Progenitor cell of endocrine pancreas (in vitro differentiated cells): ENCODE results near the gene NADK. TPM values are rescaled to one million over a fixed set of nuclear protein-coding genes. Genes with fewer than 3 reads are reported as not detected.

Experiments
- DNase-seq: peaks from one replicate; pipeline ENCODE4 v3.0.0; 2021; ENCODE audit warnings: low spot score; ENCODE audit not compliant: unreplicated experiment
- H3K27ac Mint-ChIP-seq: 2 replicates; pipeline ENCODE4 v1.8.0; 2021; ENCODE audit warnings: mild to moderate bottlenecking, moderate library complexity, mixed read lengths
- H3K27me3 Mint-ChIP-seq: 2 replicates; pipeline ENCODE4 v1.8.0; 2021; ENCODE audit warnings: mixed read lengths
- H3K36me3 Mint-ChIP-seq: 2 replicates; pipeline ENCODE4 v1.8.0; 2022; ENCODE audit warnings: mixed read lengths; ENCODE audit not compliant: insufficient read depth
- H3K4me1 Mint-ChIP-seq: 2 replicates; pipeline ENCODE4 v1.8.0; 2021; ENCODE audit warnings: low read depth, mixed read lengths
- H3K4me3 Mint-ChIP-seq: 2 replicates; pipeline ENCODE4 v1.8.0; 2021; ENCODE audit warnings: low read depth, mild to moderate bottlenecking, moderate library complexity, mixed read lengths
- H3K9me3 Mint-ChIP-seq: 2 replicates; pipeline ENCODE4 v1.8.0; 2021; ENCODE audit warnings: low read depth, mixed read lengths
- long read RNA-seq: library from polyadenylated mRNA; unstranded; transcript quantifications from one replicate; pipeline ENCODE4 v2.0.0, GENCODE V29; 2020
- total RNA-seq: library from RNA; stranded (reverse); gene quantifications from 2 replicates; pipeline ENCODE4 v1.2.1, GENCODE V29; 2021
- TF ChIP-seq, protein P1 (sequence below): fragments of 200-600 bp; sonication (generic); IDR thresholded peaks from one replicate; pipeline ENCODE4 v1.5.0; 2021; ENCODE audit warnings: antibody characterized with exemption, mild to moderate bottlenecking; ENCODE audit not compliant: unreplicated experiment

NADK gene, protein sequence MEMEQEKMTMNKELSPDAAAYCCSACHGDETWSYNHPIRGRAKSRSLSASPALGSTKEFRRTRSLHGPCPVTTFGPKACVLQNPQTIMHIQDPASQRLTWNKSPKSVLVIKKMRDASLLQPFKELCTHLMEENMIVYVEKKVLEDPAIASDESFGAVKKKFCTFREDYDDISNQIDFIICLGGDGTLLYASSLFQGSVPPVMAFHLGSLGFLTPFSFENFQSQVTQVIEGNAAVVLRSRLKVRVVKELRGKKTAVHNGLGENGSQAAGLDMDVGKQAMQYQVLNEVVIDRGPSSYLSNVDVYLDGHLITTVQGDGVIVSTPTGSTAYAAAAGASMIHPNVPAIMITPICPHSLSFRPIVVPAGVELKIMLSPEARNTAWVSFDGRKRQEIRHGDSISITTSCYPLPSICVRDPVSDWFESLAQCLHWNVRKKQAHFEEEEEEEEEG
- total RNA-seq, result 86.6 and 87.8 TPM in 2 replicates
- long read RNA-seq, partial matches to known transcripts, result 11 of 23 reads
- long read RNA-seq, other reads (novel, unspliced or antisense), result 10 of 23 reads

DNA sequence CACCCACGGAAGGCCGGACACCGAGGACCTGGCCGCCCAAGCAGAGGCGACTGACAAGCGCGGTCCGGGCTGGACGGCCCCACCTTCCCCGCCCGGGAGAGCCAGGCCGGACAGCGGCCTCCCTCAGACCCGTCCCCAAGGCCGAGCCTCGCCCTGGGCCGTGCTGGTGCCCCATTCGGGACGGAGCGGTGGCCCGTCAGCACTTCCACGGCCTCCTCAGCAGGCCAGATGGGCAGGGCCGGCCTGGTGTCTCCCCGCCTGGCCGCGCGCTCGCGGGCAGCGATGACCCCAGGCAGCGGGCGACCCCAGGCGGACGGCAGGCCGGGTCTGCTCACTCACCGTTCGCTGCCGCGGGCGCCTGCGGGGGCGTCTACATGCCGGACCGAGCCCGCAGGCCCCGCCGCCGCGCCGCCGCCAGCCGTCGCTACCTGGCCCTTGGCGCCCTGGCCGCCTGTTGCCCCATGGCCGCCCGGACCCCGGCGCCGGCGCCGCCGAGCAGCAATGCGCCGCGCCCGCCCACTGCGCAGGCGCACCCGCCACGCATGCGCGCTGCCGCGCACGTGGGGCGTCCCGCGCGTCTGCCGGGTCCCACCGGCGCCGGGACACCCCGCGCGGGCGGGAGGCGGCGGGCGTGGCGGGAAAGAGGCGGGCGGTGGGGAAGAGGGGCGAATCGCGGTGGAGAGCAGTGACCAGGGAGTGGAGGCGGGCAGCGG is at the start of gene NADK:
Gene NADK, minus strand, starts transcription at position 521 of the 713 bp plus-strand sequence. CDS start 13,064 bp downstream, outside the sequence.
- H3K4me1 Mint-ChIP-seq, result peaks cover 34% of the 10 kb centered on the region
- peak; percentile 76 for DNase-seq
- no peaks in the 10 kb centered on the region for H3K27me3 Mint-ChIP-seq
- H3K27ac Mint-ChIP-seq, result peak within 1 kb of the TSS; percentile 90
- no peaks in the 10 kb centered on the region for H3K9me3 Mint-ChIP-seq
- TF ChIP-seq, protein P1, sequence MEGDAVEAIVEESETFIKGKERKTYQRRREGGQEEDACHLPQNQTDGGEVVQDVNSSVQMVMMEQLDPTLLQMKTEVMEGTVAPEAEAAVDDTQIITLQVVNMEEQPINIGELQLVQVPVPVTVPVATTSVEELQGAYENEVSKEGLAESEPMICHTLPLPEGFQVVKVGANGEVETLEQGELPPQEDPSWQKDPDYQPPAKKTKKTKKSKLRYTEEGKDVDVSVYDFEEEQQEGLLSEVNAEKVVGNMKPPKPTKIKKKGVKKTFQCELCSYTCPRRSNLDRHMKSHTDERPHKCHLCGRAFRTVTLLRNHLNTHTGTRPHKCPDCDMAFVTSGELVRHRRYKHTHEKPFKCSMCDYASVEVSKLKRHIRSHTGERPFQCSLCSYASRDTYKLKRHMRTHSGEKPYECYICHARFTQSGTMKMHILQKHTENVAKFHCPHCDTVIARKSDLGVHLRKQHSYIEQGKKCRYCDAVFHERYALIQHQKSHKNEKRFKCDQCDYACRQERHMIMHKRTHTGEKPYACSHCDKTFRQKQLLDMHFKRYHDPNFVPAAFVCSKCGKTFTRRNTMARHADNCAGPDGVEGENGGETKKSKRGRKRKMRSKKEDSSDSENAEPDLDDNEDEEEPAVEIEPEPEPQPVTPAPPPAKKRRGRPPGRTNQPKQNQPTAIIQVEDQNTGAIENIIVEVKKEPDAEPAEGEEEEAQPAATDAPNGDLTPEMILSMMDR, result no peak
- H3K4me3 Mint-ChIP-seq, result peak within 1 kb of the TSS; percentile 79
- H3K36me3 Mint-ChIP-seq, result peaks cover 3% of the 10 kb centered on the region

DNA sequence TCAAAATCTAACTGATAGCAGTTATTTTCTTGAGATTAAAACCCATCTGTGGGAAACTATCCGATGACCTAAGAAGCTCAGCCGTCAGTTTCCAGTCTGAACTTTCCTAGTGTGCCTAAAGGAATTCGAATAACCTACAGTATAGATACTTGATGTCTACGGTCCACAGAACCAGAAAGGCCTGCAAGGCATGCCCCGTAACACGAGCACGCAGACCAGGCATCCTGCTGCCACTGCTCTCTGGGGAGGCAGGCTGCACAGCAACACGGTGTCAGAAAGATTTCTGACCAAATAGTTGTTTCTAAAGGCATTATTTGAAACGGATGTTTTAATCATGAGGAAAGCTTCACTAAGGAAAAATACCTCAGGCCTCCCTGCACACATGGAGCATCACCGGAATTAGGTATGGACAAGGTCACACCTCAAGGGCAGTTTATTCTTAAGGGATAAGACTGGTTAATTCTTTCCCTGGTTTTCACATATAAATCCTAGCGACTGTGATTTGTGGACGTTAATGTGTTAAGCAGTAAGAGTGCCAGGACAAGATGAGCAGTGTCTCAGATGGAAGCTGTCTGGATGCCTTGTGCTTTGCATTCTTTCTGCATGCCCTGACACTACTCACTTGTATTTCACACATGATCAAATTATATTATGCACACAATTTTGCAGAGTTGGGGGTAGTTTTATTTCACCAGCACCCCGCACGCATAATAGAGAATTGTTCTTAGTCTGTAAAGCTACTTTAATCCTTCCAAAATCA is 49.0 kb upstream of the NADK start:
- Mint-ChIP-seq H3K27me3 (no peaks in the 10 kb centered on the region), H3K27ac (no peak overlapping the region), H3K36me3 (peaks cover 16% of the 10 kb centered on the region), H3K9me3 (no peaks in the 10 kb centered on the region), H3K4me3 (no peak overlapping the region), H3K4me1 (peaks cover 3% of the 10 kb centered on the region)
- TF ChIP-seq, protein P1, result no peak
- no peak for DNase-seq

DNA sequence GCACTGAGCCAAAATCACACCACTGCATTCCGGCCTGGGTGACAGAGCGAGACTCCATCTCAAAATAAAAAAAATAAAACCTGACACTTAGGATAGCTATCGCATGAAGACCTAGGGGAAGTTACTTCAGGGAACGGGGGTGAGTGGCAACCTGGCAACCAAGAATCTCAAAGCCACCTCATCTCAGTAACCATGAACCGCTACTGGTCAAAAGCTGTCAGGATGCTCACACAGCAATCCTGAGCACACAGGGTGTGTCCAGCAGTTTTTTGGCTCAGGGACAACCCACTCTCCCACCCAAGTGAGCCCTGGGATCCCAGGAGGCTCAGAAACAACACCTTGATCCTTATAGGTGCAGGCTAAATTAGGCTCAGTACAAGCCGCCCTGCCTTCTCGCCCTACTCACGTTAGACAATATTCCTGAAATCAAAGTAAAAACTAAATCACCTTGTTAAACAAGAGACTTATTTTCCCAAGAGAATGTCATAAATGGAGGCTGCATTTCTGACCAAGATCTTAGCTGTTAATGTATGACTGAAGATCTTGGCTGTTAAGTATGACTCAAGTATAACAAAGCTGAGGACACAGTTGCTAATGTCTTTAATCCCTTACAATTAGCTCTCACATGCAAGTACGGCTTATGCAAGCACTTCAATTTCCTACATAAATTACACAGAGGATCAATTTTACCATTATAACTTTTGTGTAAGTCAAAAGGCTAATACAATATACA is 48.3 kb upstream of the NADK start:
- Mint-ChIP-seq H3K27ac (peak overlapping the region; percentile 81), H3K9me3 (no peaks in the 10 kb centered on the region), H3K36me3 (peaks cover 15% of the 10 kb centered on the region), H3K4me3 (no peak overlapping the region), H3K4me1 (peaks cover 3% of the 10 kb centered on the region), H3K27me3 (no peaks in the 10 kb centered on the region)
- DNase-seq, result no peak
- TF ChIP-seq, protein P1, result no peak

DNA sequence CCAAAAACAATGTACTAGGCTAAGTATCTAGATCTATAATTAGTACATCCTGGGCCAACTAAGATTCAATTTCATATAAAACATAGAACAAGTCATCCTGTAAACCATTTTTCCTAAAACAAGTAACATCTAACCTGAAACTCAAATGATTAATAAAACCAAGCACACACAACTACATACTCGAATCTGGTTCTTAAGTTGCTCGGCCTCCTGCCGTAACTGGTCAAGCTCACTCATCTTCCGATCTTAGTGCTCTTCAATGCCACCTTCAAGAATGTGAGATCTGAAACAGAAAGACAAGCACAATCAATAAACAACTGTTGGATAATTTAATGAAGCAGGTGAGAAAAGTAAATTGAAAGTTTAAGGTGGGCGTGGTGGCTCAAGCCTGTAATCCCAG is 46.9 kb upstream of the NADK start:
- no peaks in the 10 kb centered on the region for H3K9me3 Mint-ChIP-seq
- H3K4me3 Mint-ChIP-seq, result no peak overlapping the region
- H3K4me1 Mint-ChIP-seq, result peaks cover 3% of the 10 kb centered on the region
- H3K27me3 Mint-ChIP-seq, result no peaks in the 10 kb centered on the region
- no peak for DNase-seq
- peaks cover 16% of the 10 kb centered on the region for H3K36me3 Mint-ChIP-seq
- no peak overlapping the region for H3K27ac Mint-ChIP-seq
- TF ChIP-seq, protein P1, result no peak
